MCF 10A (cell line): ENCODE data around the gene SLC27A1. TPM values are rescaled to one million over a fixed set of nuclear protein-coding genes. Genes with fewer than 3 reads are reported as not detected.
A peak's percentile ranks its signal among the peaks of the same experiment; 100 is the strongest.

Experiments
- BruUV-seq: library from RNA; stranded (reverse); fragments of 400-500 nt; replicated peaks from 2 replicates; lab custom pipeline; 2021; lab: Mats Ljungman, UMichigan
- CTCF ChIA-PET: fragments of 300-600 bp; sonication (Branson Sonifier 250); formaldehyde crosslinking; extraction: SDS; loops from one replicate; lab custom pipeline; 2021; ENCODE audit warnings: antibody characterized with exemption, inconsistent platforms; lab: Yijun Ruan, JAX
- POLR2A ChIA-PET: fragments of 300-600, 350-650 bp; sonication (Branson Sonifier 250); formaldehyde crosslinking; extraction: SDS; loops from one replicate; lab custom pipeline; 2020; ENCODE audit warnings: antibody characterized with exemption, inconsistent platforms; lab: Yijun Ruan, JAX
- DNase-seq: peaks from one replicate; pipeline ENCODE4 v3.0.0-alpha.2; 2018; ENCODE audit not compliant: unreplicated experiment
- H3K27ac Mint-ChIP-seq: one replicate; pipeline ENCODE4 v1.8.0; 2022; ENCODE audit warnings: mild to moderate bottlenecking, low read depth, mixed read lengths; ENCODE audit not compliant: unreplicated experiment
- H3K27me3 Mint-ChIP-seq: one replicate; pipeline ENCODE4 v1.8.0; 2022; ENCODE audit warnings: mixed read lengths; ENCODE audit not compliant: insufficient read depth, unreplicated experiment
- H3K36me3 Mint-ChIP-seq: one replicate; pipeline ENCODE4 v1.8.0; 2022; ENCODE audit warnings: mild to moderate bottlenecking, moderate library complexity, mixed read lengths; ENCODE audit not compliant: insufficient read depth, unreplicated experiment
- H3K4me1 Mint-ChIP-seq: one replicate; pipeline ENCODE4 v1.8.0; 2022; ENCODE audit warnings: mixed read lengths; ENCODE audit not compliant: insufficient read depth, unreplicated experiment
- H3K4me3 Mint-ChIP-seq: one replicate; pipeline ENCODE4 v1.8.0; 2022; ENCODE audit warnings: mild to moderate bottlenecking, moderate library complexity, mixed read lengths; ENCODE audit not compliant: unreplicated experiment
- H3K9me3 Mint-ChIP-seq: one replicate; pipeline ENCODE4 v1.8.0; 2022; ENCODE audit warnings: mixed read lengths; ENCODE audit not compliant: unreplicated experiment
- CTCF ChIP-seq: fragments of 200-600 bp; IDR thresholded peaks from one replicate; pipeline ENCODE4 v1.8.0; 2022; ENCODE audit warnings: antibody characterized with exemption, mild to moderate bottlenecking; ENCODE audit not compliant: unreplicated experiment
- intact Hi-C: fragments of 100-400 bp; cut with micrococcal nuclease; formaldehyde crosslinking; loops from 2 replicates; pipeline ENCODE4 v1.14.1; 2022
- total RNA-seq: library from RNA; stranded (reverse); gene quantifications from 2 replicates; pipeline ENCODE4 v1.2.3, GENCODE V29; 2022

Gene SLC27A1
- total RNA-seq, 1 experiment from 2014 or later, result 5.0 TPM

GRCh38 chr19:17491287-17491686 is 21.0 kb downstream of the SLC27A1 start:
- H3K36me3 Mint-ChIP-seq, result peaks cover 10% of the 10 kb centered on the region
- no peaks in the 10 kb centered on the region for H3K27me3 Mint-ChIP-seq
- BruUV-seq, result no TSS peak
- no peak for TF ChIP-seq CTCF
- no peak overlapping the region for H3K4me3 Mint-ChIP-seq
- no peaks in the 10 kb centered on the region for H3K4me1 Mint-ChIP-seq
- no peak for DNase-seq
- H3K27ac Mint-ChIP-seq, result no peak overlapping the region
- CTCF ChIA-PET, result interaction anchor here (0.7 kb wide), 1 partner anchor 125 kb away, joined by 3 read pairs; no protein-coding TSS in a partner anchor
- H3K9me3 Mint-ChIP-seq, result no peaks in the 10 kb centered on the region
- POLR2A ChIA-PET, result no interaction called here
- intact Hi-C loops, result no loop called here

- no peak overlapping the region for H3K27ac Mint-ChIP-seq
- BruUV-seq, result TSS peak; percentile 11
Measured at GRCh38 chr19:17495639-17496296, 25.4 kb downstream of the SLC27A1 start.

GRCh38 chr19:17496337-17496997 is 26.1 kb downstream of the SLC27A1 start:
- Mint-ChIP-seq H3K27me3 (no peaks in the 10 kb centered on the region), H3K9me3 (no peaks in the 10 kb centered on the region), H3K36me3 (peaks cover 27% of the 10 kb centered on the region), H3K27ac (no peak overlapping the region), H3K4me3 (no peak overlapping the region), H3K4me1 (peaks cover 15% of the 10 kb centered on the region)
- DNase-seq, result peak; percentile 86
- ChIA-PET POLR2A (interaction anchor here (0.7 to 1.3 kb wide), 4 partner anchors 25 to 437 kb away, joined by 3 to 4 read pairs (median 3); partner anchors contain the start of genes CCDC124 and RPL18A), CTCF (interaction anchor here (0.6 to 2.8 kb wide), 28 partner anchors 9 to 1819 kb away, joined by 3 to 19 read pairs (median 3); partner anchors contain the start of gene PGLS)
- BruUV-seq, result no TSS peak
- intact Hi-C loops, result no loop called here
- peak; percentile 90 for TF ChIP-seq CTCF

More at GRCh38 chr19:17495639-17496296, 25.4 kb downstream of the SLC27A1 start:
- CTCF ChIA-PET, result interaction anchor here (0.6 to 2.8 kb wide), 26 partner anchors 10 to 1820 kb away, joined by 3 to 19 read pairs (median 3); partner anchors contain the start of gene PGLS
- H3K4me1 Mint-ChIP-seq, result peaks cover 15% of the 10 kb centered on the region
- peaks cover 20% of the 10 kb centered on the region for H3K36me3 Mint-ChIP-seq
- POLR2A ChIA-PET, result interaction anchor here (0.7 to 1.3 kb wide), 4 partner anchors 25 to 437 kb away, joined by 3 to 4 read pairs (median 3); partner anchors contain the start of genes CCDC124 and RPL18A
- TF ChIP-seq CTCF, result no peak
- intact Hi-C loops, result no loop called here
- H3K27me3 Mint-ChIP-seq, result no peaks in the 10 kb centered on the region
- H3K4me3 Mint-ChIP-seq, result no peak overlapping the region
- no peak for DNase-seq
- no peaks in the 10 kb centered on the region for H3K9me3 Mint-ChIP-seq
